Smooth muscle cell (in vitro differentiated cells): Measurements from ENCODE around the gene SLC5A1. TPM values are rescaled to one million over a fixed set of nuclear protein-coding genes. Genes with fewer than 3 reads are reported as not detected.

Experiments used
- DNase-seq: peaks from one replicate; lab custom pipeline; 2025; ENCODE audit not compliant: unreplicated experiment; lab: John Stamatoyannopoulos, UW
- H2AFZ ChIP-seq: fragments of 200-600 bp; sonication (generic); 2 replicates; pipeline ENCODE4 v1.6.0; 2016; ENCODE audit warnings: antibody characterized with exemption, low read depth, mild to moderate bottlenecking
- H3F3A ChIP-seq: fragments of 200-600 bp; sonication (generic); 2 replicates; pipeline ENCODE4 v1.6.0; 2017; ENCODE audit warnings: antibody characterized with exemption, low read depth
- H3K27ac ChIP-seq: fragments of 200-600 bp; sonication (generic); 2 replicates; pipeline ENCODE4 v1.5.1; 2016; ENCODE audit warnings: low read depth, mild to moderate bottlenecking
- H3K27me3 ChIP-seq: fragments of 200-600 bp; sonication (generic); 2 replicates; pipeline ENCODE4 v1.6.1; 2016; ENCODE audit warnings: low read depth, mild to moderate bottlenecking
- H3K36me3 ChIP-seq: fragments of 200-600 bp; sonication (generic); 2 replicates; pipeline ENCODE4 v1.5.1; 2016; ENCODE audit warnings: low read depth
- H3K4me1 ChIP-seq: fragments of 200-600 bp; sonication (generic); 2 replicates; pipeline ENCODE4 v1.5.1; 2016; ENCODE audit warnings: low read depth
- H3K4me2 ChIP-seq: fragments of 200-600 bp; sonication (generic); 2 replicates; pipeline ENCODE4 v1.6.0; 2016; ENCODE audit warnings: mild to moderate bottlenecking
- H3K4me3 ChIP-seq: fragments of 200-600 bp; sonication (generic); 2 replicates; pipeline ENCODE4 v1.5.1; 2016; ENCODE audit warnings: mild to moderate bottlenecking
- H3K79me2 ChIP-seq: fragments of 200-600 bp; sonication (generic); 2 replicates; pipeline ENCODE4 v1.6.0; 2016; ENCODE audit warnings: low read depth, mild to moderate bottlenecking
- H3K9ac ChIP-seq: fragments of 200-600 bp; sonication (generic); 2 replicates; pipeline ENCODE4 v1.6.0; 2016; ENCODE audit warnings: low read depth
- H3K9me3 ChIP-seq: fragments of 200-600 bp; sonication (generic); replicated peaks from 2 replicates; pipeline ENCODE4 v1.5.1; 2016; ENCODE audit warnings: low read depth
- H4K20me1 ChIP-seq: fragments of 200-600 bp; sonication (generic); 2 replicates; pipeline ENCODE4 v1.6.0; 2016; ENCODE audit warnings: low read depth
- CTCF ChIP-seq: fragments of 200-600 bp; sonication (generic); IDR thresholded peaks from 2 replicates; pipeline ENCODE4 v1.5.1; 2017; ENCODE audit warnings: borderline replicate concordance, mild to moderate bottlenecking, antibody characterized with exemption; ENCODE audit not compliant: insufficient read depth, poor library complexity, severe bottlenecking
- WGBS: methylation state at CpG from one replicate; pipeline ENCODE4 v1.1.7; 2016; ENCODE audit warnings: low lambda C conversion rate; 5-methylcytosine and 5-hydroxymethylcytosine counted together
- polyA plus RNA-seq: library from polyadenylated mRNA; unstranded; fragments of >200 nt; fragmentation: Nextera tagmentation; extraction: Ambion mirVana; gene quantifications from 2 replicates; pipeline ENCODE4 v1.2.1, GENCODE V29; 2016
- total RNA-seq: library from RNA; depleted of rRNA; stranded (reverse); fragments of >200 nt; gene quantifications from 2 replicates; pipeline ENCODE4 v1.2.3, GENCODE V29; 2014

Gene SLC5A1
- total and polyA plus RNA-seq, 2 experiments from 2014 or later, result not detected

- no peak overlapping the region for H3K4me3 ChIP-seq
- no peak overlapping the region for H3K27ac ChIP-seq
- no peaks in the 10 kb centered on the region for H3K4me1 ChIP-seq
- H3K27me3 ChIP-seq, result no peaks in the 10 kb centered on the region
- no peak for TF ChIP-seq CTCF
- no peaks in the 10 kb centered on the region for H3F3A ChIP-seq
- no peaks in the 10 kb centered on the region for H3K9me3 ChIP-seq
- WGBS, result 77% methylated on average over 6 of the region's 6 CpGs
- no peak overlapping the region for H3K9ac ChIP-seq
- H4K20me1 ChIP-seq, result no peaks in the 10 kb centered on the region
- H3K79me2 ChIP-seq, result no peaks in the 10 kb centered on the region
- DNase-seq, result no peak
- H3K4me2 ChIP-seq, result no peak overlapping the region
- no peaks in the 10 kb centered on the region for H3K36me3 ChIP-seq
- H2AFZ ChIP-seq, result no peak overlapping the region
Measured at GRCh38 chr22:32037236-32037635, 5.8 kb upstream of the SLC5A1 start.

- peaks cover 9% of the 10 kb centered on the region for H3K27me3 ChIP-seq
- H2AFZ ChIP-seq, result no peak overlapping the region
- TF ChIP-seq CTCF, result no peak
- H3F3A ChIP-seq, result no peaks in the 10 kb centered on the region
- no peak overlapping the region for H3K4me3 ChIP-seq
- no peaks in the 10 kb centered on the region for H3K4me1 ChIP-seq
- no peaks in the 10 kb centered on the region for H3K9me3 ChIP-seq
- WGBS, result 23% methylated on average over 3 of the region's 3 CpGs
- H3K4me2 ChIP-seq, result no peak overlapping the region
- no peaks in the 10 kb centered on the region for H3K79me2 ChIP-seq
- H3K27ac ChIP-seq, result no peak overlapping the region
- no peak for DNase-seq
- H3K9ac ChIP-seq, result no peak overlapping the region
- H3K36me3 ChIP-seq, result no peaks in the 10 kb centered on the region
- no peaks in the 10 kb centered on the region for H4K20me1 ChIP-seq
Measured at GRCh38 chr22:32040324-32040904, 2.6 kb upstream of the SLC5A1 start.

- H3K9me3 ChIP-seq, result no peaks in the 10 kb centered on the region
- 81% methylated on average over 9 of the region's 9 CpGs for WGBS
- H3K27ac ChIP-seq, result no peak overlapping the region
- H4K20me1 ChIP-seq, result no peaks in the 10 kb centered on the region
- H3K36me3 ChIP-seq, result no peaks in the 10 kb centered on the region
- no peak for DNase-seq
- no peak overlapping the region for H3K9ac ChIP-seq
- no peak for TF ChIP-seq CTCF
- H3K4me2 ChIP-seq, result no peak overlapping the region
- peaks cover 9% of the 10 kb centered on the region for H3K27me3 ChIP-seq
- H3K79me2 ChIP-seq, result no peaks in the 10 kb centered on the region
- no peaks in the 10 kb centered on the region for H3F3A ChIP-seq
- no peak overlapping the region for H3K4me3 ChIP-seq
- H3K4me1 ChIP-seq, result no peaks in the 10 kb centered on the region
- no peak overlapping the region for H2AFZ ChIP-seq
Measured at GRCh38 chr22:32043391-32043790, 330 bp downstream of the SLC5A1 start.

GRCh38 chr22:32044477-32044876 is 1.4 kb downstream of the SLC5A1 start:
- Histone ChIP-seq H2AFZ (no peak overlapping the region), H4K20me1 (no peaks in the 10 kb centered on the region), H3K4me1 (no peaks in the 10 kb centered on the region), H3K79me2 (no peaks in the 10 kb centered on the region), H3K4me2 (no peak overlapping the region), H3F3A (no peaks in the 10 kb centered on the region), H3K9ac (no peak overlapping the region), H3K36me3 (no peaks in the 10 kb centered on the region), H3K9me3 (no peaks in the 10 kb centered on the region), H3K27ac (no peak overlapping the region), H3K27me3 (peaks cover 9% of the 10 kb centered on the region), H3K4me3 (no peak overlapping the region)
- 96% methylated on average over 1 of the region's 1 CpG for WGBS
- no peak for TF ChIP-seq CTCF
- DNase-seq, result no peak
